Progenitor cell of endocrine pancreas (in vitro differentiated cells): ENCODE measurements around the gene TRAF3IP1. TPM values are rescaled to one million over a fixed set of nuclear protein-coding genes. Genes with fewer than 3 reads are reported as not detected.
"Not testable (repeated sequence)": the region's sequence is repeated elsewhere in the genome, so short reads cannot be mapped to it uniquely, and the experiment has no call there.

Source experiments
- DNase-seq: peaks from one replicate; pipeline ENCODE4 v3.0.0; 2021; ENCODE audit warnings: low spot score; ENCODE audit not compliant: unreplicated experiment
- H3K27ac Mint-ChIP-seq: 2 replicates; pipeline ENCODE4 v1.8.0; 2021; ENCODE audit warnings: mild to moderate bottlenecking, moderate library complexity, mixed read lengths
- H3K27me3 Mint-ChIP-seq: 2 replicates; pipeline ENCODE4 v1.8.0; 2021; ENCODE audit warnings: mixed read lengths
- H3K36me3 Mint-ChIP-seq: 2 replicates; pipeline ENCODE4 v1.8.0; 2022; ENCODE audit warnings: mixed read lengths; ENCODE audit not compliant: insufficient read depth
- H3K4me1 Mint-ChIP-seq: 2 replicates; pipeline ENCODE4 v1.8.0; 2021; ENCODE audit warnings: low read depth, mixed read lengths
- H3K4me3 Mint-ChIP-seq: 2 replicates; pipeline ENCODE4 v1.8.0; 2021; ENCODE audit warnings: low read depth, mild to moderate bottlenecking, moderate library complexity, mixed read lengths
- H3K9me3 Mint-ChIP-seq: 2 replicates; pipeline ENCODE4 v1.8.0; 2021; ENCODE audit warnings: low read depth, mixed read lengths
- CTCF ChIP-seq: fragments of 200-600 bp; sonication (generic); IDR thresholded peaks from one replicate; pipeline ENCODE4 v1.5.0; 2021; ENCODE audit warnings: antibody characterized with exemption, mild to moderate bottlenecking; ENCODE audit not compliant: unreplicated experiment
- total RNA-seq: library from RNA; stranded (reverse); gene quantifications from 2 replicates; pipeline ENCODE4 v1.2.1, GENCODE V29; 2021

The TRAF3IP1 gene
- total RNA-seq, 1 donor from 2014 or later = 27.0 TPM

DNA sequence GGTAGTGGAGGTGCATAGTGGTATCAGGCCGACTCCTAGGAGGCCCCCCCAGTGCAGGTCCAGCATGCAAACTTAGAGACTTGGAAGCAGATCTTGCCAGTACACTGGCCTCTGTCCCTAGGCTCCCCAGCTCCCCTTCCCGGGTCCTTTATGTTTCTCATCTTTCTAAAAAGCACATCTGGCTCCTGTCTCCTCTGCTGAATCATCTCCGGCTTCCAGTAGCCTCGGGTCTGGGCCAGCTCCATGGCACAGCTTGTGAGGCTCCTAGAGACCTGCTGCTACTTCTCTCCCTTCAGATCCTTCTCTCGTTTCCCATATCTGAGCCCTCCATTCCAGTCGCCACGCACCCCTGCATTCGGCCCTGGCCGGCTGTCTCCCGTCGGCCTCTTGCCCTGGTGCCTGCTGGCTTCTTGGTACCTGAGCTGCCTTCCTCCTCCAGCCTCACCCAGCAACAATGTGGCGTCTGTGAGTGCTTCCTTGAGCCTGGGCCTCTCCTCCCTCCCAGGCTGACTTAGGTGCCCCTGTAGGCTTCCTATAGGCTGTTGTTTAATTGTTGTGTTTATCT is 6.6 kb downstream of the TRAF3IP1 start:
- H3K9me3 Mint-ChIP-seq = peaks cover 4% of the 10 kb centered on the region
- H3K27me3 Mint-ChIP-seq = no peaks in the 10 kb centered on the region
- no peak for DNase-seq
- no peak overlapping the region for H3K4me3 Mint-ChIP-seq
- no peak for TF ChIP-seq CTCF
- peaks cover 2% of the 10 kb centered on the region for H3K4me1 Mint-ChIP-seq
- H3K36me3 Mint-ChIP-seq = peaks cover 25% of the 10 kb centered on the region
- no peak overlapping the region for H3K27ac Mint-ChIP-seq

DNA sequence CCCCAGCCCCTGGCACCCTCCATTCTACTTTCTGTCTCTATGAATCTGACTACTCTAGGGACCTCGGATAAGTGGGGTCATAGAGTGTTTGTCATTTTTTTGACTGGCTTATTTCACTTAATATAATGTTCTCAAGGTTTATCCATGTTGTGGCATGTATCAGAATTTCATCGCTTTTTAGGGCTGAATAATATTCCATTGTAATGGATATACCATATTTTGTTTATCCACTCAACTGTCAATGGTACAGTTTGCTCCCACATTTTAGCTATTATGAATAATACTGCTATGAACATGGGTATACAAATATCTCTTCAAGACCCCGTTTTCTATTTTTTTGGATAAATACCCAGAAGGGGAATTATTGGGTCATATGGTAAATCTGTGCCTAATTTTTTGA is 7.4 kb downstream of the TRAF3IP1 start:
- H3K27ac Mint-ChIP-seq = no peak overlapping the region
- no peak for DNase-seq
- H3K27me3 Mint-ChIP-seq = no peaks in the 10 kb centered on the region
- peaks cover 25% of the 10 kb centered on the region for H3K36me3 Mint-ChIP-seq
- H3K4me1 Mint-ChIP-seq = no peaks in the 10 kb centered on the region
- H3K9me3 Mint-ChIP-seq = peaks cover 4% of the 10 kb centered on the region
- no peak overlapping the region for H3K4me3 Mint-ChIP-seq
- TF ChIP-seq CTCF = no peak

- H3K36me3 Mint-ChIP-seq = peaks cover 23% of the 10 kb centered on the region
- no peaks in the 10 kb centered on the region for H3K27me3 Mint-ChIP-seq
- no peak for DNase-seq
- H3K4me1 Mint-ChIP-seq = no peaks in the 10 kb centered on the region
- peaks cover 4% of the 10 kb centered on the region for H3K9me3 Mint-ChIP-seq
- H3K4me3 Mint-ChIP-seq = no peak overlapping the region
- TF ChIP-seq CTCF = no peak
- H3K27ac Mint-ChIP-seq = no peak overlapping the region
Observed at GRCh38 chr2:238330391-238330790, 10.1 kb downstream of the TRAF3IP1 start.

DNA sequence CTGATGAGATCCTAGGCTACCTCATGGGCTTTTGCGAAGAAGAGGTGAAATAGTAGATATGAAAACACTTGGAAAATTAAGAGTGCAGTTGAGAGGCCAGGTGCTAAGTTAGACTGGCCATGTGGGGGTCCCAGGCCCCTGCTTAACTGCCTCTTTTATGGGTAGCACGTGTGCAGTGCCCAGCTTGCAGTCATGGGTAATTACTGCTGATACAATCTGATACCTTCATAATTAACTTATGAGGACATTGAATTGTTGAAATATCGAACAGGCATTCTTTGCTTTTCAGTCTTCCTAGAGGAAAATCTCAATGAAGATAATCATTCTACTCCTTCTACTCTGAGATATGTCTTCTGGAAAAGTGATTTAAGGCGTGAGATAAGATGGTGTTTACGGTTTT is 11.6 kb downstream of the TRAF3IP1 start:
- no peaks in the 10 kb centered on the region for H3K4me1 Mint-ChIP-seq
- no peak for TF ChIP-seq CTCF
- H3K27me3 Mint-ChIP-seq = no peaks in the 10 kb centered on the region
- H3K27ac Mint-ChIP-seq = no peak overlapping the region
- DNase-seq = no peak
- no peak overlapping the region for H3K4me3 Mint-ChIP-seq
- peaks cover 4% of the 10 kb centered on the region for H3K9me3 Mint-ChIP-seq
- H3K36me3 Mint-ChIP-seq = peaks cover 17% of the 10 kb centered on the region

GRCh38 chr2:238334885-238335284 is 14.6 kb downstream of the TRAF3IP1 start:
- H3K4me1 Mint-ChIP-seq = no peaks in the 10 kb centered on the region
- H3K36me3 Mint-ChIP-seq = peaks cover 6% of the 10 kb centered on the region
- no peak for TF ChIP-seq CTCF
- no peak for DNase-seq
- no peak overlapping the region for H3K27ac Mint-ChIP-seq
- H3K27me3 Mint-ChIP-seq = no peaks in the 10 kb centered on the region
- H3K4me3 Mint-ChIP-seq = no peak overlapping the region
- no peaks in the 10 kb centered on the region for H3K9me3 Mint-ChIP-seq

- not testable (repeated sequence) for H3K27me3 Mint-ChIP-seq, H3K4me3 Mint-ChIP-seq, H3K9me3 Mint-ChIP-seq, DNase-seq, H3K27ac Mint-ChIP-seq, H3K4me1 Mint-ChIP-seq, H3K36me3 Mint-ChIP-seq
Observed at GRCh38 chr2:238335591-238335990, 15.3 kb downstream of the TRAF3IP1 start.
